H9 (cell line): ENCODE data around the gene LNX2. TPM values are rescaled to one million over a fixed set of nuclear protein-coding genes. Genes with fewer than 3 reads are reported as not detected.

Experiments
- DNase-seq: peaks from one replicate; pipeline ENCODE4 v3.0.0-alpha.2; 2017
- H2AFZ ChIP-seq: one replicate; pipeline ENCODE4 v1.6.1; 2013; ENCODE audit warnings: mild to moderate bottlenecking, low read length, control low read depth, moderate library complexity
- H2AK5ac ChIP-seq: 2 replicates; pipeline ENCODE4 v1.6.1; 2013; ENCODE audit warnings: low read length, control low read depth, mixed read lengths; ENCODE audit not compliant: insufficient read length
- H2BK120ac ChIP-seq: one replicate; pipeline ENCODE4 v1.6.1; 2013; ENCODE audit warnings: low read depth, mild to moderate bottlenecking, low read length, control low read depth, inconsistent platforms; ENCODE audit not compliant: poor library complexity, severe bottlenecking
- H2BK12ac ChIP-seq: 2 replicates; pipeline ENCODE4 v1.6.1; 2013; ENCODE audit warnings: low read length, control low read depth, mixed read lengths, low read depth; ENCODE audit not compliant: insufficient read length
- H2BK15ac ChIP-seq: 2 replicates; pipeline ENCODE4 v1.6.1; 2013; ENCODE audit warnings: low read depth, low read length, control low read depth
- H2BK20ac ChIP-seq: one replicate; pipeline ENCODE4 v1.6.1; 2013; ENCODE audit warnings: low read depth, mild to moderate bottlenecking, low read length, control low read depth, inconsistent platforms; ENCODE audit not compliant: poor library complexity, severe bottlenecking
- H2BK5ac ChIP-seq: 2 replicates; pipeline ENCODE4 v1.6.1; 2013; ENCODE audit warnings: low read length, control low read depth, mixed read lengths; ENCODE audit not compliant: insufficient read length
- H3K14ac ChIP-seq: 2 replicates; pipeline ENCODE4 v1.6.1; 2013; ENCODE audit warnings: low read length, control low read depth; ENCODE audit not compliant: insufficient read depth
- H3K18ac ChIP-seq: 2 replicates; pipeline ENCODE4 v1.6.1; 2013; ENCODE audit warnings: low read depth, mild to moderate bottlenecking, mixed read lengths, low read length, control low read depth; ENCODE audit not compliant: insufficient read length
- H3K23ac ChIP-seq: 2 replicates; pipeline ENCODE4 v1.6.1; 2013; ENCODE audit warnings: low read length, control low read depth, mixed read lengths, low read depth; ENCODE audit not compliant: insufficient read length
- H3K23me2 ChIP-seq: 2 replicates; pipeline ENCODE4 v1.6.1; 2013; ENCODE audit warnings: low read depth, mild to moderate bottlenecking, mixed read lengths, low read length, control low read depth; ENCODE audit not compliant: insufficient read length, poor library complexity, severe bottlenecking
- H3K27ac ChIP-seq: 2 replicates; pipeline ENCODE4 v1.5.1; 2013; ENCODE audit warnings: low read length, control low read depth, mixed read lengths, low read depth; ENCODE audit not compliant: insufficient read length
- H3K27me3 ChIP-seq: 2 replicates; pipeline ENCODE4 v1.6.1; 2013; ENCODE audit warnings: low read length, control low read depth, inconsistent platforms; ENCODE audit not compliant: insufficient read depth
- H3K4ac ChIP-seq: 2 replicates; pipeline ENCODE4 v1.6.1; 2013; ENCODE audit warnings: low read depth, mild to moderate bottlenecking, control low read depth, inconsistent platforms, low read length, moderate library complexity
- H3K4me1 ChIP-seq: 2 replicates; pipeline ENCODE4 v1.6.1; 2013; ENCODE audit warnings: low read length, control low read depth, inconsistent platforms; ENCODE audit not compliant: insufficient read depth
- H3K4me2 ChIP-seq: 2 replicates; pipeline ENCODE4 v1.6.1; 2013; ENCODE audit warnings: low read length, control low read depth, mixed read lengths; ENCODE audit not compliant: insufficient read length, insufficient read depth
- H3K56ac ChIP-seq: 2 replicates; pipeline ENCODE4 v1.6.1; 2013; ENCODE audit warnings: low read depth, mild to moderate bottlenecking, mixed read lengths, low read length, control low read depth; ENCODE audit not compliant: insufficient read length
- H3K79me1 ChIP-seq: 2 replicates; pipeline ENCODE4 v1.6.1; 2013; ENCODE audit warnings: low read depth, mild to moderate bottlenecking, moderate library complexity, low read length, control low read depth, inconsistent platforms; ENCODE audit not compliant: insufficient read depth, poor library complexity, severe bottlenecking
- H3K79me2 ChIP-seq: 2 replicates; pipeline ENCODE4 v1.6.1; 2013; ENCODE audit warnings: low read length, control low read depth, inconsistent platforms; ENCODE audit not compliant: insufficient read depth
- H3K9ac ChIP-seq: 2 replicates; pipeline ENCODE4 v1.6.1; 2013; ENCODE audit warnings: low read length, control low read depth, mixed read lengths; ENCODE audit not compliant: insufficient read length; ENCODE audit errors: extremely low read depth
- H3K9me3 ChIP-seq: one replicate; pipeline ENCODE4 v1.6.1; 2013; ENCODE audit warnings: low read depth, low read length, inconsistent platforms; ENCODE audit not compliant: control insufficient read depth
- H3T11ph ChIP-seq: one replicate; pipeline ENCODE4 v1.6.1; 2013; ENCODE audit warnings: mild to moderate bottlenecking, low read length, control low read depth, inconsistent platforms
- H4K20me1 ChIP-seq: one replicate; pipeline ENCODE4 v1.6.1; 2013; ENCODE audit not compliant: control insufficient read depth, insufficient read length, insufficient read depth
- H4K5ac ChIP-seq: 2 replicates; pipeline ENCODE4 v1.6.1; 2013; ENCODE audit warnings: low read depth, mild to moderate bottlenecking, mixed read lengths, low read length, control low read depth; ENCODE audit not compliant: insufficient read length
- H4K8ac ChIP-seq: replicated peaks from 2 replicates; pipeline ENCODE4 v1.6.1; 2013; ENCODE audit warnings: low read length, control low read depth, mixed read lengths, low read depth; ENCODE audit not compliant: insufficient read length
- H4K91ac ChIP-seq: 2 replicates; pipeline ENCODE4 v1.6.1; 2013; ENCODE audit warnings: low read depth, mild to moderate bottlenecking, moderate library complexity, mixed read lengths, low read length, control low read depth; ENCODE audit not compliant: insufficient read length
- H3K27ac Mint-ChIP-seq, 3 experiments: 2 replicates in 2 of 3; 3 replicates in 1 of 3; pipeline ENCODE4 v1.8.0; 2020 to 2021; ENCODE audit warnings: mixed read lengths in 3 of 3, mild to moderate bottlenecking in 1 of 3, moderate library complexity in 1 of 3
- H3K27me3 Mint-ChIP-seq: 2 replicates; pipeline ENCODE4 v1.8.0; 2021; ENCODE audit warnings: low read depth, mild to moderate bottlenecking, moderate library complexity, mixed read lengths
- H3K36me3 Mint-ChIP-seq, 3 experiments: 2 replicates in 2 of 3; 3 replicates in 1 of 3; pipeline ENCODE4 v1.8.0; 2020 to 2021; ENCODE audit warnings: low read depth in 3 of 3, mixed read lengths in 3 of 3; ENCODE audit not compliant: insufficient read depth in 1 of 3
- H3K4me1 Mint-ChIP-seq, 2 experiments: 2 replicates each; pipeline ENCODE4 v1.8.0; 2020; ENCODE audit warnings: mixed read lengths in 2 of 2
- H3K4me3 Mint-ChIP-seq, 2 experiments: 2 replicates in 1 of 2; 3 replicates in 1 of 2; pipeline ENCODE4 v1.8.0; 2020 to 2021; ENCODE audit warnings: mild to moderate bottlenecking in 2 of 2, mixed read lengths in 2 of 2, moderate library complexity in 1 of 2
- H3K9me3 Mint-ChIP-seq, 2 experiments: 2 replicates in 1 of 2; 3 replicates in 1 of 2; pipeline ENCODE4 v1.8.0; 2020; ENCODE audit warnings: mild to moderate bottlenecking in 2 of 2, mixed read lengths in 2 of 2, moderate library complexity in 1 of 2
- CTCF ChIP-seq: fragments of 200-600 bp; sonication (generic); conservative IDR thresholded peaks from 3 replicates; pipeline ENCODE4 v1.8.0; 2021; ENCODE audit warnings: antibody characterized with exemption, mild to moderate bottlenecking
- WGBS: extraction: QIAGEN DNeasy Blood & Tissue Kit; methylation state at CpG from one replicate; pipeline ENCODE4 v1.1.7; 2013; ENCODE audit warnings: missing lambda C conversion rate, low lambda C conversion rate, mixed read lengths; ENCODE audit not compliant: insufficient read length; ENCODE audit errors: extremely low coverage; 5-methylcytosine and 5-hydroxymethylcytosine counted together
- total RNA-seq: library from RNA; stranded (reverse); gene quantifications from 2 replicates; pipeline ENCODE4 v1.2.1, GENCODE V29; 2021

LNX2 gene
- total RNA-seq, 1 experiment from 2014 or later: 12.4 TPM

GRCh38 chr13:27588405-27588804 is 31.9 kb downstream of the LNX2 start:
- WGBS: no CpG with 5 or more reads among the region's 1 CpG
- no peak overlapping the region for H2BK5ac ChIP-seq
- H3K56ac ChIP-seq: no peak overlapping the region
- H2BK12ac ChIP-seq: no peak overlapping the region
- no peaks in the 10 kb centered on the region; the same call in 1 of the 2 replicates for H3K4me1 ChIP-seq
- no peak overlapping the region for H3K14ac ChIP-seq
- H3K4me1 Mint-ChIP-seq: peaks cover 0 to 5% of the 10 kb centered on the region in 2 experiments; a peak in 1 of 4 replicates
- H4K91ac ChIP-seq: no peak overlapping the region
- no peak overlapping the region for H3K4me3 Mint-ChIP-seq
- H3K79me1 ChIP-seq: peaks cover 7% of the 10 kb centered on the region
- no peak overlapping the region for H3K27ac Mint-ChIP-seq
- H3K36me3 Mint-ChIP-seq: peaks cover 0 to 4% (median 2%) of the 10 kb centered on the region in 3 experiments; a peak in 1 of 7 replicates
- no peaks in the 10 kb centered on the region; a peak in 1 of 5 replicates for H3K9me3 Mint-ChIP-seq
- H4K5ac ChIP-seq: no peak overlapping the region
- H2AFZ ChIP-seq: no peak overlapping the region
- H4K8ac ChIP-seq: no peak overlapping the region
- no peak overlapping the region for H3K4ac ChIP-seq
- no peak overlapping the region for H3K27ac ChIP-seq
- H3K18ac ChIP-seq: no peak overlapping the region
- H3K9me3 ChIP-seq: no peaks in the 10 kb centered on the region
- H3K4me2 ChIP-seq: no peak overlapping the region
- no peak for TF ChIP-seq CTCF
- H2BK15ac ChIP-seq: no peak overlapping the region
- H4K20me1 ChIP-seq: no peaks in the 10 kb centered on the region
- no peak overlapping the region for H3K23ac ChIP-seq
- H2BK20ac ChIP-seq: no peak overlapping the region
- no peak for DNase-seq
- H3K23me2 ChIP-seq: no peaks in the 10 kb centered on the region
- no peaks in the 10 kb centered on the region for H3K27me3 Mint-ChIP-seq
- H2AK5ac ChIP-seq: no peak overlapping the region
- H3K9ac ChIP-seq: no peak overlapping the region
- no peak overlapping the region for H2BK120ac ChIP-seq
- H3K27me3 ChIP-seq: no peaks in the 10 kb centered on the region
- no peak overlapping the region for H3T11ph ChIP-seq
- no peaks in the 10 kb centered on the region; the same call in 1 of the 2 replicates for H3K79me2 ChIP-seq
